ENCODE data around the gene SLITRK2.

SLITRK2 gene, protein sequence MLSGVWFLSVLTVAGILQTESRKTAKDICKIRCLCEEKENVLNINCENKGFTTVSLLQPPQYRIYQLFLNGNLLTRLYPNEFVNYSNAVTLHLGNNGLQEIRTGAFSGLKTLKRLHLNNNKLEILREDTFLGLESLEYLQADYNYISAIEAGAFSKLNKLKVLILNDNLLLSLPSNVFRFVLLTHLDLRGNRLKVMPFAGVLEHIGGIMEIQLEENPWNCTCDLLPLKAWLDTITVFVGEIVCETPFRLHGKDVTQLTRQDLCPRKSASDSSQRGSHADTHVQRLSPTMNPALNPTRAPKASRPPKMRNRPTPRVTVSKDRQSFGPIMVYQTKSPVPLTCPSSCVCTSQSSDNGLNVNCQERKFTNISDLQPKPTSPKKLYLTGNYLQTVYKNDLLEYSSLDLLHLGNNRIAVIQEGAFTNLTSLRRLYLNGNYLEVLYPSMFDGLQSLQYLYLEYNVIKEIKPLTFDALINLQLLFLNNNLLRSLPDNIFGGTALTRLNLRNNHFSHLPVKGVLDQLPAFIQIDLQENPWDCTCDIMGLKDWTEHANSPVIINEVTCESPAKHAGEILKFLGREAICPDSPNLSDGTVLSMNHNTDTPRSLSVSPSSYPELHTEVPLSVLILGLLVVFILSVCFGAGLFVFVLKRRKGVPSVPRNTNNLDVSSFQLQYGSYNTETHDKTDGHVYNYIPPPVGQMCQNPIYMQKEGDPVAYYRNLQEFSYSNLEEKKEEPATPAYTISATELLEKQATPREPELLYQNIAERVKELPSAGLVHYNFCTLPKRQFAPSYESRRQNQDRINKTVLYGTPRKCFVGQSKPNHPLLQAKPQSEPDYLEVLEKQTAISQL

GRCh38 chrX:145817331-145818185 lies at the start of gene SLITRK2:
TSS of gene SLITRK2 (plus strand) at chrX:145817829. CDS start at chrX:145822426, 4,597 bp downstream.
- no peak for DNase-seq

GRCh38 chrX:145773006-145773405 lies 44.6 kb upstream of the SLITRK2 start:
- DNase-seq: no peak

- DNase-seq: no peak
Measured at GRCh38 chrX:145792281-145792680, 25.3 kb upstream of the SLITRK2 start.

- DNase-seq: no peak
Measured at GRCh38 chrX:145803508-145803907, 14.1 kb upstream of the SLITRK2 start.

DNA sequence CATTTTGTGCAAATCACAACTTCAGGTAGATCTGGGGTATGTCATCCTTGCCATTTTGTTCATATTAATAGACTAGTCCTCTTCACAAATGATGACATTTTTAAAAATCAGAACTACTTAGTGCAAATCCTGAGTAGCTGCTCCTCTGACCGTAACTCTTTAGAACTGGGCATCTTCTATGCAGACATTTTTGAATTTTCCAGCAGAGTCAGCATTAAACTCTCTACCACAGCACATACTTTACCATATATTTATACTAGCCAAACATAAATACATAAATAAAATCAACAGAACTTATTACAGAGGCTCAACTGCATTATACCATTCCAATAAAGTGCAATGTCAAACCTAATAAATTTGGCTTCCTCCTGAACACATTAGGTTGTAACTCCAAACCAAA lies 4.5 kb upstream of the SLITRK2 start:
- no peak for DNase-seq

DNA sequence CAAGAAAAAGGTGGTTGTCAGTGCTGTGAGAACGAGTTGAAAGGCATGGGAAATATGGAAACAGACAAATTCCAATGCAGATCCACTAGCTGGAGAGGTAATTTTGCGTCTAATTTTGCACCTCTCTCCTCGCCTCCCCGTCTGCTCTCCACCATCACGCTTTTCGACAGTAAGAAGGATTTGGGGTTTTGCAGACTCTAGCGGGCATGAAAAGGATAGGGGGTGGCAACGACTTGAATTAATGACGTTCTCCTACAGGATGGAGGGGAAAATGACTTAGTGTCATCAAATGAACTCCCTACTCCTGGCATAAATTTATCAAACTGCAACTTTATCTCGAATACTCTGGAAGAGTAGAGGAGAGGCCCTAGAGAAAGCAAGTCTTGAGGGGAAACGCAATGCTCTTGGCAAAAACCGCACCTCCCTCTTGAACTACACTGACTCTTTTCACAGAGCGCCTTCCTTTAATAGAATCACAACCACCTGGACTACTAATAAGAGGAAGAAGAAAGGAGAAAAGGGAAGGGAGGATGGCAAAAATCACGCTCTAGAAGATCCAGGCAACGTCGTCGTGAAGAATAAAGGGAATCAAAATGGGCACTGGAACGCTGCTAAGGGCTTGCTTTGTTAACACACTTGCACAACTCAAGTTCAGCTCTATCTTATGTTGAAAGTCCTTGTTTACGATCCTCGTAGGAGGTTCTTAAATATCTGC lies 871 bp upstream of the SLITRK2 start:
- DNase-seq: no peak

GRCh38 chrX:145818186-145819113 lies 821 bp downstream of the SLITRK2 start:
- DNase-seq: no peak

DNA sequence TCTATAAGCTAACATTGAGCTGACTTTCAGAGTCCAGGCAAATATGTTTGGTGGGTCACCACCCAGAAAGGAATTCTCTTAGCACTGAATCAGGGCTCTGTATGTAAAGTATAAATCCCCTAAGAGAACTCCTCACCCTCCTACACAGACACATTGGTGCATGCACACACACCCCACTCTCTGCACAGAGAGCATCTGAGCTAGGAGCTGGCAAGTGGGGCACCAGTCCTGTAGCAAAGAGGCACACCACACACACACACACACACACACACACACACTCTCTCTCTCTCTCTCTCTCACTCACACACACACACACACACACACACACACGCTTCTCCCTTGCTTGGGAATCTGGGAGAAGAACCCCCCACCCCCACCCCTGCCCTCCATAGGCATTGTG lies 3.2 kb downstream of the SLITRK2 start:
- DNase-seq: no peak

GRCh38 chrX:145821291-145821897 lies 3.8 kb downstream of the SLITRK2 start:
- no peak for DNase-seq

DNA sequence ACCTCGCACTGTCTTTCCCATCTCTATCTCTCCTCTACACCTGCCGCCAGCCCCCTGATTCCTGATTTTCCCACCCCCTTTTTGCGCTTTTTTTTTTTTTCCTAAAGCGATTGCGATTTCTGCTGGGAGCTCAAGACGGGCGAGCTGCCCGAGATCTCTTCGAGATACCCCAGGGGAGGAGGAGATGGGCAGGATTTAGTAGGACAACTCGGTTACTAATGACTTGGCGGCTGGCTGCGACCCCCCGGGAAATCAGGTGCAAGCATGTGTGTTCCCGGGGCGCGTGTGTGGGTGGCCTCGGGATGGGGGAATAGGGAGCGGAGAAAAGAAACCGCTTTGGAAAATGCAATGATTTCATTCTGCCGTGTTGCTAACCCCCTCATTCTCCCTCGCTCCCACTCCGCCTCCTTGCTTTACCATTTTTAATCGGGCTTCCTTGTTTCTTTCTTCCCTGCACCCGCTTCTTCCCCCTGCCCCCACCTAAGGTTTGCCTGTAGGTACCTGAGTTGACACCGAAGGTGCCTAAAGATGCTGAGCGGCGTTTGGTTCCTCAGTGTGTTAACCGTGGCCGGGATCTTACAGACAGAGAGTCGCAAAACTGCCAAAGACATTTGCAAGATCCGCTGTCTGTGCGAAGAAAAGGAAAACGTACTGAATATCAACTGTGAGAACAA lies 4.4 kb downstream of the SLITRK2 start:
- DNase-seq: no peak

DNA sequence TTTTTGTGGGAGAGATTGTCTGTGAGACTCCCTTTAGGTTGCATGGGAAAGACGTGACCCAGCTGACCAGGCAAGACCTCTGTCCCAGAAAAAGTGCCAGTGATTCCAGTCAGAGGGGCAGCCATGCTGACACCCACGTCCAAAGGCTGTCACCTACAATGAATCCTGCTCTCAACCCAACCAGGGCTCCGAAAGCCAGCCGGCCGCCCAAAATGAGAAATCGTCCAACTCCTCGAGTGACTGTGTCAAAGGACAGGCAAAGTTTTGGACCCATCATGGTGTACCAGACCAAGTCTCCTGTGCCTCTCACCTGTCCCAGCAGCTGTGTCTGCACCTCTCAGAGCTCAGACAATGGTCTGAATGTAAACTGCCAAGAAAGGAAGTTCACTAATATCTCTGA lies 5.5 kb downstream of the SLITRK2 start:
- no peak for DNase-seq

- DNase-seq: no peak
Measured at GRCh38 chrX:145825896-145826295, 8.3 kb downstream of the SLITRK2 start.

GRCh38 chrX:145826466-145826865 lies 8.8 kb downstream of the SLITRK2 start:
- DNase-seq: no peak

DNA sequence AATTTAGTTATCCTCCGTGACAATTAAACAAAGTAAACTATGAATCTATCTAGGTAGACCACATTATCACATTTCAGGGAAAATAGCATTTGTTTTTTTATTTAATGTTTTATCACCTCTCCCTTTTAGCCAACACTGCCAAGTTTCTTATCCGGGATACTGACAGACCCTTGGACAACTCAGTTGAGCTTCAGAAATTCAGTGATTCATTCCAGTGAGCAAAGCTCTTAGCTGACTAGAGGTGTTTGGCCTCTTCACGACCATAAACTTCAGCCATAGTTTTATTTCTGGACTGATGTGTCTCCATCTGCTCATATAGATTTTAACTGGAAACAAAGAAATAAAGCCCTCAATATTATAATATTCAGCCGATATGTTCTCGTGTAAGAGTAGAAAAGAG lies 15.2 kb downstream of the SLITRK2 start:
- no peak for DNase-seq

GRCh38 chrX:145840531-145840930 lies 22.9 kb downstream of the SLITRK2 start:
- DNase-seq: no peak

- DNase-seq: no peak
Measured at GRCh38 chrX:145843146-145843904, 25.7 kb downstream of the SLITRK2 start.

- DNase-seq: no peak
Measured at GRCh38 chrX:145844886-145845285, 27.3 kb downstream of the SLITRK2 start.

DNA sequence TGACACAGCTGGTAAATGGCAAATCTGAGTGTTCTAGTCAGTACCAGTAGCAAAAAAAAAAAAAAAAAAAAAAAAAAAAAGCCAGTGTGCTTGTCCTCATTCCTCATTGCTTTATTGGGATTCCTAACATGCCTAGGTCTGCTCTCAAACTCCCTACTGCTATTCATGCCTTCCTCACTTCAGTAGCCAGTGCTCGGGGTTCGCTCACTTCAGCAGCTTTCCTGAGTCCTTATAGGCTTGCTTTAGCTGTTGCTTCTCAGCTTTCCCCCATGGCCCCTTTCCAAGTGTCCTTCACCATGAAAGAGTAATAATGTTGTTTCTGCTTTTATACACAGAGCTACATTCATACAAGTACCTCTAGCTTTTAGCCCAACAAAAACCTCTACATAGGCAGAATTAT lies 30.8 kb downstream of the SLITRK2 start:
- no peak for DNase-seq

DNA sequence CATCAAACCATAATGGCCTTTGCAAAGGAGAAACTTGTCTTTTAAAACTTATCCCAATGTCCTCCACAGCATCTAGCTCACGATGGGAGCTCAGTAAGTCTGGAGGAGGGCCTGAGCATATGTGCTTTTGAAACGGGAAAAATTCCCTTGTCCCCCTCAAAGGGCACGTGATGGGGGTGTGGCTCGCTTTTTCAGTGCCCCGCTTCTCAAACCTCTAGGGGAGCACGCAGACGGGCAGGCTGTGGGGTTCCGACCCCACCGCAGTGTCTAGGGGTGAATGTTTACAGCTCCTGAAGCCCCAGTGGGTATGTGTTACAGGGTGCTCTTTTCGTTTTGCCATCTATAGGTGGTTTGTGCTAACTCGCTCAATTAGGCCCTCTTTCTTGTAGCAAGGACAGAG lies 31.2 kb downstream of the SLITRK2 start:
- no peak for DNase-seq
